IMR-90 (cell line): Measurements from ENCODE around the gene BPGM. TPM values are rescaled to one million over a fixed set of nuclear protein-coding genes. Genes with fewer than 3 reads are reported as not detected.

Experiments
- ATAC-seq: fragments of 200-7000 bp; cut with Tn5 transposase; 2 replicates; pipeline ENCODE4 v1.9.1; 2020; ENCODE audit warnings: low read depth, mild to moderate bottlenecking, moderate library complexity
- BruUV-seq: library from RNA; stranded (reverse); fragments of 400-500 nt; replicated peaks from 2 replicates; lab custom pipeline; 2021; lab: Mats Ljungman, UMichigan
- CTCF ChIA-PET: fragments of 300-600 bp; formaldehyde crosslinking; extraction: SDS; loops from one replicate; lab custom pipeline; 2021; ENCODE audit warnings: antibody characterized with exemption; lab: Yijun Ruan, JAX
- POLR2A ChIA-PET: fragments of 300-600 bp; sonication (Branson Sonifier 250); formaldehyde crosslinking; loops from one replicate; lab custom pipeline; 2022; ENCODE audit warnings: antibody characterized with exemption; ENCODE audit not compliant: unreplicated experiment; lab: Charles Lee
- DNase-seq: peaks from one replicate; pipeline ENCODE4 v3.0.0; 2013
- H2AFZ ChIP-seq: replicated peaks from 2 replicates; pipeline ENCODE3; 2013; ENCODE audit warnings: low read length, mild to moderate bottlenecking; ENCODE audit not compliant: poor library complexity
- H2AK5ac ChIP-seq: 2 replicates; pipeline ENCODE4 v1.6.1; 2013; ENCODE audit warnings: low read depth, low read length, inconsistent platforms
- H2AK9ac ChIP-seq: replicated peaks from 2 replicates; pipeline ENCODE3; 2013; ENCODE audit warnings: mild to moderate bottlenecking, low read depth, low read length, moderate library complexity; ENCODE audit not compliant: poor library complexity
- H2BK120ac ChIP-seq: 2 replicates; pipeline ENCODE4 v1.6.1; 2013; ENCODE audit warnings: low read depth, low read length, inconsistent platforms
- H2BK15ac ChIP-seq: 3 replicates; pipeline ENCODE4 v1.6.1; 2013; ENCODE audit warnings: low read depth, low read length, inconsistent platforms
- H2BK20ac ChIP-seq: 2 replicates; pipeline ENCODE4 v1.6.1; 2013; ENCODE audit warnings: low read depth, mild to moderate bottlenecking, inconsistent platforms, low read length, moderate library complexity
- H2BK5ac ChIP-seq: 2 replicates; pipeline ENCODE4 v1.6.1; 2013; ENCODE audit warnings: mild to moderate bottlenecking, low read depth, low read length, inconsistent platforms; ENCODE audit not compliant: poor library complexity, severe bottlenecking
- H3K14ac ChIP-seq: replicated peaks from 2 replicates; pipeline ENCODE4 v1.6.1; 2013; ENCODE audit warnings: low read depth, low read length, inconsistent platforms
- H3K18ac ChIP-seq: 2 replicates; pipeline ENCODE4 v1.6.1; 2013; ENCODE audit warnings: low read depth, low read length, control low read depth
- H3K23ac ChIP-seq: 2 replicates; pipeline ENCODE4 v1.6.1; 2013; ENCODE audit warnings: low read depth, low read length, inconsistent platforms
- H3K27ac ChIP-seq: 2 replicates; pipeline ENCODE4 v1.5.1; 2013; ENCODE audit warnings: mild to moderate bottlenecking, control low read depth, low read length; ENCODE audit not compliant: insufficient read depth
- H3K27me3 ChIP-seq: 2 replicates; pipeline ENCODE4 v1.6.1; 2013; ENCODE audit warnings: low read length; ENCODE audit not compliant: control insufficient read depth, insufficient read depth
- H3K36me3 ChIP-seq: 2 replicates; pipeline ENCODE4 v1.6.1; 2013; ENCODE audit warnings: low read length, mixed read lengths; ENCODE audit not compliant: control insufficient read depth, insufficient read depth
- H3K4ac ChIP-seq: 2 replicates; pipeline ENCODE4 v1.6.1; 2013; ENCODE audit warnings: low read depth, low read length, inconsistent platforms
- H3K4me1 ChIP-seq: 2 replicates; pipeline ENCODE4 v1.6.1; 2013; ENCODE audit warnings: low read length, mixed read lengths; ENCODE audit not compliant: control insufficient read depth, insufficient read depth
- H3K4me2 ChIP-seq: 2 replicates; pipeline ENCODE4 v1.6.1; 2013; ENCODE audit warnings: low read depth, mild to moderate bottlenecking, control low read depth, low read length, moderate library complexity
- H3K4me3 ChIP-seq: 2 replicates; pipeline ENCODE4 v1.5.1; 2013; ENCODE audit warnings: low read depth, mild to moderate bottlenecking, control low read depth, low read length, moderate library complexity; ENCODE audit not compliant: insufficient read depth
- H3K56ac ChIP-seq: 2 replicates; pipeline ENCODE4 v1.6.1; 2013; ENCODE audit warnings: low read length, inconsistent platforms; ENCODE audit not compliant: insufficient read depth; ENCODE audit errors: extremely low read depth
- H3K79me1 ChIP-seq, 2 experiments: 2 replicates each; pipeline ENCODE4 v1.6.1; 2013; ENCODE audit warnings: low read length in 2 of 2, inconsistent platforms in 1 of 2, low read depth in 1 of 2
- H3K9ac ChIP-seq: 2 replicates; pipeline ENCODE4 v1.6.1; 2013; ENCODE audit warnings: low read depth, low read length, control low read depth
- H3K9me1 ChIP-seq: 2 replicates; pipeline ENCODE4 v1.6.1; 2013; ENCODE audit warnings: low read length, inconsistent platforms; ENCODE audit not compliant: insufficient read depth
- H3K9me3 ChIP-seq: 2 replicates; pipeline ENCODE4 v1.6.1; 2013; ENCODE audit warnings: low read length; ENCODE audit not compliant: control insufficient read depth, insufficient read depth
- H4K20me1 ChIP-seq: 2 replicates; pipeline ENCODE4 v1.6.1; 2013; ENCODE audit warnings: low read length, inconsistent platforms; ENCODE audit not compliant: insufficient read depth
- H4K5ac ChIP-seq: 2 replicates; pipeline ENCODE4 v1.6.1; 2013; ENCODE audit warnings: mild to moderate bottlenecking, low read depth, low read length, control low read depth
- H4K8ac ChIP-seq, 2 experiments: 2 replicates each; pipeline ENCODE4 v1.6.1; 2013; ENCODE audit warnings: low read depth in 2 of 2, low read length in 2 of 2, control low read depth in 1 of 2, inconsistent platforms in 1 of 2
- H4K91ac ChIP-seq: 2 replicates; pipeline ENCODE4 v1.6.1; 2013; ENCODE audit warnings: low read depth, low read length, inconsistent platforms; ENCODE audit not compliant: insufficient read depth
- BHLHE40 ChIP-seq: fragments of 150-350 bp; IDR thresholded peaks from 2 replicates; pipeline ENCODE4 v1.6.1; 2016; ENCODE audit warnings: mild to moderate bottlenecking, low read depth, low read length
- CEBPB ChIP-seq: IDR thresholded peaks from 2 replicates; pipeline ENCODE4 v1.6.1; 2012; ENCODE audit warnings: low read depth, low read length, improper control_type of control experiment
- CHD1 ChIP-seq: IDR thresholded peaks from 2 replicates; pipeline ENCODE4 v1.6.1; 2012; ENCODE audit warnings: low read depth, low read length, improper control_type of control experiment
- FOS ChIP-seq: fragments of 150-350 bp; IDR thresholded peaks from 2 replicates; pipeline ENCODE4 v1.6.1; 2016; ENCODE audit warnings: low read depth, low read length
- MAFK ChIP-seq: IDR thresholded peaks from 2 replicates; pipeline ENCODE4 v1.6.1; 2012; ENCODE audit warnings: low read depth, low read length, improper control_type of control experiment
- MAZ ChIP-seq: IDR thresholded peaks from 2 replicates; pipeline ENCODE4 v1.6.1; 2012; ENCODE audit warnings: low read depth, mild to moderate bottlenecking, low read length, improper control_type of control experiment, moderate library complexity, borderline replicate concordance
- MXI1 ChIP-seq: IDR thresholded peaks from 2 replicates; pipeline ENCODE4 v1.6.1; 2012; ENCODE audit warnings: low read depth, mild to moderate bottlenecking, low read length, moderate library complexity, borderline replicate concordance
- NFE2L2 ChIP-seq: fragments of 150-350 bp; IDR thresholded peaks from 2 replicates; pipeline ENCODE4 v1.6.1; 2016; ENCODE audit warnings: low read depth, mild to moderate bottlenecking, low read length
- POLR2A ChIP-seq: IDR thresholded peaks from 2 replicates; pipeline ENCODE4 v1.6.1; 2012; ENCODE audit warnings: mild to moderate bottlenecking, low read depth, low read length
- RAD21 ChIP-seq: IDR thresholded peaks from 2 replicates; pipeline ENCODE4 v1.6.1; 2012; ENCODE audit warnings: low read length, improper control_type of control experiment
- RCOR1 ChIP-seq: IDR thresholded peaks from 2 replicates; pipeline ENCODE4 v1.6.1; 2012; ENCODE audit warnings: mild to moderate bottlenecking, low read length, improper control_type of control experiment; ENCODE audit not compliant: insufficient replicate concordance
- RFX5 ChIP-seq: IDR thresholded peaks from 2 replicates; pipeline ENCODE4 v1.8.0; 2012; ENCODE audit warnings: low read depth, mild to moderate bottlenecking, low read length, moderate library complexity
- SMC3 ChIP-seq: fragments of 150-350 bp; IDR thresholded peaks from 2 replicates; pipeline ENCODE4 v1.6.1; 2016; ENCODE audit warnings: low read depth, mild to moderate bottlenecking, antibody characterized with exemption, low read length, moderate library complexity
- WGBS, 2 experiments: methylation state at CpG; one replicate each; pipeline versions ENCODE4 v1.1.5 to v1.1.7; 2013; ENCODE audit warnings: missing lambda C conversion rate in 2 of 2; ENCODE audit not compliant: insufficient read length in 1 of 2; ENCODE audit errors: extremely low coverage in 2 of 2; 5-methylcytosine and 5-hydroxymethylcytosine counted together
- dilution Hi-C: fragments of 300-500 bp; cut with HindIII; formaldehyde crosslinking; loops from one replicate; pipeline ENCODE4 v1.14.3; 2018; ENCODE audit warnings: low sequenced_read_pairs; ENCODE audit not compliant: unreplicated experiment
- in situ Hi-C: fragments of 300-500 bp; cut with MboI; formaldehyde crosslinking; loops from 3 replicates; pipeline ENCODE4 v1.14.3; 2019; ENCODE audit warnings: low sequenced_read_pairs, inconsistent platforms, mixed read lengths
- intact Hi-C: fragments of 100-400 bp; cut with micrococcal nuclease; formaldehyde crosslinking; loops from 2 replicates; pipeline ENCODE4 v1.10.0; 2022
- polyA plus RNA-seq, 3 experiments: library from polyadenylated mRNA; depleted of rRNA; stranded (reverse); fragments of >200 nt; gene quantifications; 2 replicates each; pipeline ENCODE4 v1.2.3, GENCODE V29; 2012; ENCODE audit warnings: low replicate concordance in 1 of 3
- total RNA-seq: library from RNA; depleted of rRNA; stranded (reverse); fragments of >200 nt; gene quantifications from 2 replicates; pipeline ENCODE4 v1.2.3, GENCODE V29; 2012
- TF ChIP-seq, protein P1 (sequence below): conservative IDR thresholded peaks from 2 replicates; pipeline ENCODE4 v1.5.1; 2012; ENCODE audit warnings: mild to moderate bottlenecking, low read depth, low read length, improper control_type of control experiment
- TF ChIP-seq, protein P2 (sequence below): fragments of 150-350 bp; IDR thresholded peaks from 2 replicates; pipeline ENCODE4 v1.6.1; 2016; ENCODE audit warnings: low read depth, mild to moderate bottlenecking, low read length, moderate library complexity, borderline replicate concordance
- TF ChIP-seq, protein P3 (sequence below): fragments of 150-350 bp; IDR thresholded peaks from 2 replicates; pipeline ENCODE4 v1.6.1; 2017; ENCODE audit warnings: mild to moderate bottlenecking, antibody characterized with exemption, low read length, low read depth

The BPGM gene
- total and polyA plus RNA-seq, 2 of the 4 experiments (the other 2 are of a cell fraction), result 18.8 to 20.0 TPM

DNA sequence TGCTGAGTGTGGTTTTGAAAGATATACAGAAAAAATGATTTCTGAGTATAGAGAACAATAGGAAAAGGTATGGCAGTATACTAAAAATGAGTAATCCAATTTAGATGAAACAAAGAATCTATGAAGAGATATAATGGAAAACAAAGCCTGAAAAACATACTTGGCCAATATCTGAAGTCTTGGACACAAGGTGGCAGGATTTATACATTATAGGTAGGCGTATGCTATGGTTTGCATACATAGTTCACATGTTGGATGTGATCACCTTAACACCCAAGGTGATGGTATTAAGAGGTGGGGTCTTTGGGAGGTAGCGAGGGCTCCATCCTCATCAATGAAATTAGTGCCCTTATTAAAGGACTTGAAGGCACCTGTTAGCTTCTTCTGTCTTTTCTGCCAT, 34.5 kb upstream of the BPGM start:
- in situ Hi-C loops, result loop anchor here (5.0 kb wide), 1 partner anchor 170 kb away; no protein-coding TSS in a partner anchor
- TF ChIP-seq CEBPB, result no peak
- no peak for TF ChIP-seq RAD21
- TF ChIP-seq POLR2A, result no peak
- no peak for TF ChIP-seq MAZ
- no peak for TF ChIP-seq FOS
- no peak for TF ChIP-seq SMC3
- no peak for TF ChIP-seq BHLHE40
- TF ChIP-seq, protein P1, sequence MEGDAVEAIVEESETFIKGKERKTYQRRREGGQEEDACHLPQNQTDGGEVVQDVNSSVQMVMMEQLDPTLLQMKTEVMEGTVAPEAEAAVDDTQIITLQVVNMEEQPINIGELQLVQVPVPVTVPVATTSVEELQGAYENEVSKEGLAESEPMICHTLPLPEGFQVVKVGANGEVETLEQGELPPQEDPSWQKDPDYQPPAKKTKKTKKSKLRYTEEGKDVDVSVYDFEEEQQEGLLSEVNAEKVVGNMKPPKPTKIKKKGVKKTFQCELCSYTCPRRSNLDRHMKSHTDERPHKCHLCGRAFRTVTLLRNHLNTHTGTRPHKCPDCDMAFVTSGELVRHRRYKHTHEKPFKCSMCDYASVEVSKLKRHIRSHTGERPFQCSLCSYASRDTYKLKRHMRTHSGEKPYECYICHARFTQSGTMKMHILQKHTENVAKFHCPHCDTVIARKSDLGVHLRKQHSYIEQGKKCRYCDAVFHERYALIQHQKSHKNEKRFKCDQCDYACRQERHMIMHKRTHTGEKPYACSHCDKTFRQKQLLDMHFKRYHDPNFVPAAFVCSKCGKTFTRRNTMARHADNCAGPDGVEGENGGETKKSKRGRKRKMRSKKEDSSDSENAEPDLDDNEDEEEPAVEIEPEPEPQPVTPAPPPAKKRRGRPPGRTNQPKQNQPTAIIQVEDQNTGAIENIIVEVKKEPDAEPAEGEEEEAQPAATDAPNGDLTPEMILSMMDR, result no peak
- TF ChIP-seq, protein P2, sequence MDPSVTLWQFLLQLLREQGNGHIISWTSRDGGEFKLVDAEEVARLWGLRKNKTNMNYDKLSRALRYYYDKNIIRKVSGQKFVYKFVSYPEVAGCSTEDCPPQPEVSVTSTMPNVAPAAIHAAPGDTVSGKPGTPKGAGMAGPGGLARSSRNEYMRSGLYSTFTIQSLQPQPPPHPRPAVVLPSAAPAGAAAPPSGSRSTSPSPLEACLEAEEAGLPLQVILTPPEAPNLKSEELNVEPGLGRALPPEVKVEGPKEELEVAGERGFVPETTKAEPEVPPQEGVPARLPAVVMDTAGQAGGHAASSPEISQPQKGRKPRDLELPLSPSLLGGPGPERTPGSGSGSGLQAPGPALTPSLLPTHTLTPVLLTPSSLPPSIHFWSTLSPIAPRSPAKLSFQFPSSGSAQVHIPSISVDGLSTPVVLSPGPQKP, result no peak
- TF ChIP-seq RFX5, result no peak
- TF ChIP-seq, protein P3, sequence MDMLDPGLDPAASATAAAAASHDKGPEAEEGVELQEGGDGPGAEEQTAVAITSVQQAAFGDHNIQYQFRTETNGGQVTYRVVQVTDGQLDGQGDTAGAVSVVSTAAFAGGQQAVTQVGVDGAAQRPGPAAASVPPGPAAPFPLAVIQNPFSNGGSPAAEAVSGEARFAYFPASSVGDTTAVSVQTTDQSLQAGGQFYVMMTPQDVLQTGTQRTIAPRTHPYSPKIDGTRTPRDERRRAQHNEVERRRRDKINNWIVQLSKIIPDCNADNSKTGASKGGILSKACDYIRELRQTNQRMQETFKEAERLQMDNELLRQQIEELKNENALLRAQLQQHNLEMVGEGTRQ, result no peak
- TF ChIP-seq RCOR1, result no peak
- no peak for TF ChIP-seq NFE2L2
- no peak for TF ChIP-seq CHD1
- TF ChIP-seq MXI1, result no peak
- no peak for TF ChIP-seq MAFK

More for the DNA sequence above, 34.5 kb upstream of the BPGM start:
- BruUV-seq, result no TSS peak
- Histone ChIP-seq H3K4me2 (no peak overlapping the region), H2BK20ac (peak overlapping the region; percentile 11; the same call in 1 of the 2 replicates), H3K9me1 (peaks cover 4% of the 10 kb centered on the region), H3K14ac (no peak overlapping the region), H3K9me3 (no peaks in the 10 kb centered on the region), H4K5ac (no peak overlapping the region), H3K79me1 (no peaks in the 10 kb centered on the region), H4K20me1 (no peaks in the 10 kb centered on the region), H4K91ac (no peak overlapping the region), H2BK5ac (no peak overlapping the region), H3K9ac (no peak overlapping the region), H2AK5ac (peak overlapping the region; percentile 27; the same call in 1 of the 2 replicates), H2AFZ (no peak overlapping the region), H3K27me3 (no peaks in the 10 kb centered on the region), H3K27ac (no peak overlapping the region), H2BK120ac (no peak overlapping the region), H4K8ac (no peak overlapping the region), H3K56ac (no peak overlapping the region), H3K18ac (no peak overlapping the region; the same call in 1 of the 2 replicates), H3K36me3 (no peaks in the 10 kb centered on the region), H3K4ac (no peak overlapping the region), H2AK9ac (no peak overlapping the region), H3K4me3 (no peak overlapping the region), H3K23ac (no peak overlapping the region), H2BK15ac (0 out of 3 replicates have a peak overlapping the region, but pooled peaks have one; percentile 42), H3K4me1 (peaks cover 3% of the 10 kb centered on the region; the same call in 1 of the 2 replicates)
- no peak for DNase-seq
- ATAC-seq, result no peak
- ChIA-PET CTCF (interaction anchor here (0.8 kb wide), 1 partner anchor 112 kb away, joined by 3 read pairs; no protein-coding TSS in a partner anchor), POLR2A (no interaction called here)
- no CpG with 5 or more reads among the region's 2 CpGs for WGBS, 2 experiments
- dilution Hi-C loops (no loop called here), intact Hi-C loops (no loop called here)
